ENCODE measurements around the gene NBL1. TPM values are rescaled to one million over a fixed set of nuclear protein-coding genes. Genes with fewer than 3 reads are reported as not detected.

NBL1 gene
- total and polyA plus RNA-seq, 4 donors = 0.72 to 4.4 (median 1.7) TPM

GRCh38 chr1:19706136-19706535, 62.0 kb downstream of the NBL1 start:
- H3K9ac ChIP-seq (ENCODE audit: low read depth in 1 of 2, low read length in 2 of 2) = no peak overlapping the region
- H3K4me3 ChIP-seq (ENCODE audit: low read depth in 1 of 3, low read length in 3 of 3) = no peak overlapping the region
- 98% methylated on average over 4 of the region's 4 CpGs for WGBS

More at GRCh38 chr1:19706136-19706535, 62.0 kb downstream of the NBL1 start:
- Histone ChIP-seq H3K36me3 (ENCODE audit: control insufficient read depth in 4 of 4, insufficient read depth in 3 of 4, low read depth in 1 of 4, low read length in 3 of 4) (peaks cover 0 to 2% (median 0%) of the 10 kb centered on the region in 4 donors), H3K27ac (ENCODE audit: low read depth in 1 of 2, low read length in 2 of 2) (no peak overlapping the region), H3K27me3 (ENCODE audit: control insufficient read depth in 4 of 4, insufficient read depth in 4 of 4, low read length in 3 of 4) (no peaks in the 10 kb centered on the region), H3K4me1 (ENCODE audit: control insufficient read depth in 4 of 4, insufficient read depth in 4 of 4, low read length in 3 of 4) (peaks cover 0 to 3% (median 0%) of the 10 kb centered on the region in 4 donors), H3K9me3 (ENCODE audit: control insufficient read depth in 4 of 4, low read length in 3 of 4) (no peaks in the 10 kb centered on the region)
- TF ChIP-seq JUND (IDR thresholded peaks at IDR 0.05) (no peak), CTCF (IDR thresholded peaks at IDR 0.05; ENCODE audit: low read depth, low read length, missing input control) (no peak), FOXA1 (IDR thresholded peaks at IDR 0.05) (no peak), RXRA (IDR thresholded peaks at IDR 0.05) (no peak), EGR1 (IDR thresholded peaks at IDR 0.05; ENCODE audit: low read depth in 2 of 2) (no peak), GABPA (IDR thresholded peaks at IDR 0.05 in 1 of 2, conservative IDR thresholded peaks at IDR 0.05 in 1 of 2) (no peak), FOXA2 (IDR thresholded peaks at IDR 0.05) (no peak), SP1 (IDR thresholded peaks at IDR 0.05) (no peak), ATF3 (IDR thresholded peaks at IDR 0.05) (no peak), MAX (IDR thresholded peaks at IDR 0.05) (no peak)
- no peak for DNase-seq (ENCODE audit: low spot score)

Other genes starting within 250 kb of the NBL1 start
- 10 to 100 TPM; 38.3 to 43.2 TPM for gene CAPZB, start 158.8 kb upstream of the NBL1 start, total RNA-seq
- gene CAPZB, start 158.8 kb upstream of the NBL1 start, polyA plus RNA-seq = 10 to 100 TPM; 59.0 to 98.9 TPM
- gene HTR6, start 20.6 kb downstream of the NBL1 start, total RNA-seq = not detected
- gene HTR6, start 20.6 kb downstream of the NBL1 start, polyA plus RNA-seq = not detected
- 1 to 10 TPM; 5.2 to 9.5 TPM for gene TMCO4, start 155.6 kb downstream of the NBL1 start, total RNA-seq
- gene TMCO4, start 155.6 kb downstream of the NBL1 start, polyA plus RNA-seq = 1 to 10 TPM; 4.0 to 6.8 TPM
- under 1 TPM; 0.17 to 0.33 TPM for gene RNF186, start 171.0 kb downstream of the NBL1 start, total RNA-seq
- under 1 TPM; 0.23 to 0.38 TPM for gene RNF186, start 171.0 kb downstream of the NBL1 start, polyA plus RNA-seq
- gene OTUD3, start 238.1 kb downstream of the NBL1 start, total RNA-seq = 1 to 10 TPM; 3.5 to 4.0 TPM
- under 1 TPM; 0.36 to 0.71 TPM for gene OTUD3, start 238.1 kb downstream of the NBL1 start, polyA plus RNA-seq